ENCODE data around the gene FSIP1. TPM values are rescaled to one million over a fixed set of nuclear protein-coding genes. Genes with fewer than 3 reads are reported as not detected.

The FSIP1 gene
- total and polyA plus RNA-seq, 9 of the 15 experiments (the other 6 are each of a cell fraction or from before 2014, with no cell fraction given), result 0.07 to 0.51 (median 0.29) TPM

DNA sequence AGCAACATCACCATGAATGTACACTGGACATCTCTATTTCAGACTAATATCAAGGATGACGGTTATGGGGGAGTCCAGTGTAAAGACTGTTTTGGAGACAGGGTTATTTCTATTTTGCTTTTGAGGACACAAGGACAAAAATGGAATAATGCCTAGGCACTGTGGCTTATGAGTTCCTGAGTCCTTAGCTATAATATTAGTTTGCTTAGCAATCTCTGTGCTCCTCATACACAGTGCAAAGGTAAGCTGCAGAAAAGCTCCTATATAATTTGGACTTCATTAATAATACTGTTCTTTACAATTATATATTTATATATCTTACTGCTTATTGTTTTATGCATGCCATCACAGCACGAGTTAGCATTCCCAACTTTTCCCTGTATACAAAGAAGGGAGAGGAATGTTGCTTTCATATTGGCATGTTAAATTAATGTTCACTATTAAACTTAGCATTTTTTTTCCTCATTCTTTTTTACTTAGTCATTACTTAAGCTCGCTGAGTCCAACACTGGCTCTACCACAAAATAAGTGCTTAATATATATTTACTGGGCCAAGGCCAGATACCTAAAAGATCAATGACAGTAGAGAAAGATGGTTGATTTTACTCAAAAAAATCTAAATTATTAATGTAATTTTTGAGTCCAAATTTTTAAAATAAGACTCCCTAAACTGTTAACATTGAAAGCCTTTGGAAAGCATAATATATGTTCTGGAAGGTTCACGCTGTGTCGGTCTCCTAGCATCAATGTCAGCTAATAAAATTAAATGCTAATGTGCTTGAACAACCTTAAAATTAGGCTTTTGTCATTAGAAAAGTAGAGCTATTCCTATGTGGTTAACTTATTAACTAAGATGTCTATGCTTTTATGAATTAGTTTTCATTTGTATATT is 187.9 kb downstream of the FSIP1 start:
- intact Hi-C loops (cut with micrococcal nuclease) (no loop called here), in situ Hi-C loops (cut with MboI) (loop anchor here (25.0 kb wide), 1 partner anchor 782 kb away; no protein-coding TSS in a partner anchor)
- no peaks in the 10 kb centered on the region for H3K79me2 ChIP-seq (ENCODE audit: control insufficient read depth, insufficient read depth, low read length)
- ATAC-seq (no peak), DNase-seq (ENCODE audit: extremely low read depth in 1 of 4, low spot score in 3 of 4) (no peak), FAIRE-seq (no peak)
- H3K4me2 ChIP-seq (ENCODE audit: insufficient read depth, low read length), result no peak overlapping the region
- POLR2A ChIA-PET, result interaction anchor here (0.6 kb wide), 2 partner anchors 165 to 438 kb away, joined by 3 to 4 read pairs; no protein-coding TSS in a partner anchor
- WGBS (ENCODE audit: insufficient coverage, low coverage, missing lambda C conversion rate), result 1% methylated on average over 5 of the region's 5 CpGs
- no peaks in the 10 kb centered on the region for H3K4me1 ChIP-seq (replicated peaks in 1 of 2; ENCODE audit: control insufficient read depth in 2 of 2, insufficient read depth in 2 of 2, low read length in 2 of 2)
- H4K20me1 ChIP-seq (replicated peaks; ENCODE audit: control insufficient read depth, insufficient read depth, low read length), result no peaks in the 10 kb centered on the region
- BruUV-seq (replicated peaks), result no TSS peak
- H3K27ac ChIP-seq (ENCODE audit: extremely low read depth, low read depth, low read length), result no peak overlapping the region
- CTCF ChIA-PET (ENCODE audit: low intra/inter-chr PET ratio), result no interaction called here
- no peak overlapping the region for H3K4me3 ChIP-seq
- no peaks in the 10 kb centered on the region for H3K36me3 ChIP-seq (ENCODE audit: control insufficient read depth, insufficient read depth, low read length)
- H3K9ac ChIP-seq (ENCODE audit: insufficient read depth in 1 of 2, low read depth in 2 of 2, low read length in 2 of 2), result no peak overlapping the region
- no peaks in the 10 kb centered on the region for H3K9me3 ChIP-seq (replicated peaks; ENCODE audit: control insufficient read depth, insufficient read depth, low read depth, low read length)
- H3K9me1 ChIP-seq (ENCODE audit: control insufficient read depth, insufficient read depth, low read length), result no peaks in the 10 kb centered on the region
- H2AFZ ChIP-seq (ENCODE audit: low read depth, low read length), result no peak overlapping the region
- H3K27me3 ChIP-seq (ENCODE audit: control insufficient read depth in 2 of 2, insufficient read depth in 2 of 2, low read length in 2 of 2), result peaks cover 21 to 28% of the 10 kb centered on the region in 2 experiments
- TF ChIP-seq ZFP1 (CRISPR knock-in tag; IDR thresholded peaks at IDR 0.05) (no peak), YY1 (IDR thresholded peaks at IDR 0.05; ENCODE audit: borderline replicate concordance in 1 of 3, control insufficient read depth in 1 of 3, extremely low read depth in 1 of 3, insufficient read depth in 3 of 3, insufficient read length in 1 of 3, insufficient replicate concordance in 2 of 3, low read depth in 1 of 3, low read length in 2 of 3) (no peak), POLR2B (IDR thresholded peaks at IDR 0.05; ENCODE audit: low read depth, partially characterized antibody) (no peak)
- TF ChIP-seq, protein P1, sequence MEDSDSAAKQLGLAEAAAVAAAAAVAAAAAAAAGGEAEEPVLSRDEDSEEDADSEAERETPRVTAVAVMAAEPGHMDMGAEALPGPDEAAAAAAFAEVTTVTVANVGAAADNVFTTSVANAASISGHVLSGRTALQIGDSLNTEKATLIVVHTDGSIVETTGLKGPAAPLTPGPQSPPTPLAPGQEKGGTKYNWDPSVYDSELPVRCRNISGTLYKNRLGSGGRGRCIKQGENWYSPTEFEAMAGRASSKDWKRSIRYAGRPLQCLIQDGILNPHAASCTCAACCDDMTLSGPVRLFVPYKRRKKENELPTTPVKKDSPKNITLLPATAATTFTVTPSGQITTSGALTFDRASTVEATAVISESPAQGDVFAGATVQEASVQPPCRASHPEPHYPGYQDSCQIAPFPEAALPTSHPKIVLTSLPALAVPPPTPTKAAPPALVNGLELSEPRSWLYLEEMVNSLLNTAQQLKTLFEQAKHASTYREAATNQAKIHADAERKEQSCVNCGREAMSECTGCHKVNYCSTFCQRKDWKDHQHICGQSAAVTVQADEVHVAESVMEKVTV (CRISPR knock-in tag; IDR thresholded peaks at IDR 0.05), result no peak
- TF ChIP-seq, protein P2, sequence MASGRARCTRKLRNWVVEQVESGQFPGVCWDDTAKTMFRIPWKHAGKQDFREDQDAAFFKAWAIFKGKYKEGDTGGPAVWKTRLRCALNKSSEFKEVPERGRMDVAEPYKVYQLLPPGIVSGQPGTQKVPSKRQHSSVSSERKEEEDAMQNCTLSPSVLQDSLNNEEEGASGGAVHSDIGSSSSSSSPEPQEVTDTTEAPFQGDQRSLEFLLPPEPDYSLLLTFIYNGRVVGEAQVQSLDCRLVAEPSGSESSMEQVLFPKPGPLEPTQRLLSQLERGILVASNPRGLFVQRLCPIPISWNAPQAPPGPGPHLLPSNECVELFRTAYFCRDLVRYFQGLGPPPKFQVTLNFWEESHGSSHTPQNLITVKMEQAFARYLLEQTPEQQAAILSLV (tag; IDR thresholded peaks at IDR 0.05), result no peak
- TF ChIP-seq, protein P3, sequence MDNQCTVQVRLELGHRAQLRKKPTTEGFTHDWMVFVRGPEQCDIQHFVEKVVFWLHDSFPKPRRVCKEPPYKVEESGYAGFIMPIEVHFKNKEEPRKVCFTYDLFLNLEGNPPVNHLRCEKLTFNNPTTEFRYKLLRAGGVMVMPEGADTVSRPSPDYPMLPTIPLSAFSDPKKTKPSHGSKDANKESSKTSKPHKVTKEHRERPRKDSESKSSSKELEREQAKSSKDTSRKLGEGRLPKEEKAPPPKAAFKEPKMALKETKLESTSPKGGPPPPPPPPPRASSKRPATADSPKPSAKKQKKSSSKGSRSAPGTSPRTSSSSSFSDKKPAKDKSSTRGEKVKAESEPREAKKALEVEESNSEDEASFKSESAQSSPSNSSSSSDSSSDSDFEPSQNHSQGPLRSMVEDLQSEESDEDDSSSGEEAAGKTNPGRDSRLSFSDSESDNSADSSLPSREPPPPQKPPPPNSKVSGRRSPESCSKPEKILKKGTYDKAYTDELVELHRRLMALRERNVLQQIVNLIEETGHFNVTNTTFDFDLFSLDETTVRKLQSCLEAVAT (IDR thresholded peaks at IDR 0.05), result no peak
- TF ChIP-seq, protein P4, sequence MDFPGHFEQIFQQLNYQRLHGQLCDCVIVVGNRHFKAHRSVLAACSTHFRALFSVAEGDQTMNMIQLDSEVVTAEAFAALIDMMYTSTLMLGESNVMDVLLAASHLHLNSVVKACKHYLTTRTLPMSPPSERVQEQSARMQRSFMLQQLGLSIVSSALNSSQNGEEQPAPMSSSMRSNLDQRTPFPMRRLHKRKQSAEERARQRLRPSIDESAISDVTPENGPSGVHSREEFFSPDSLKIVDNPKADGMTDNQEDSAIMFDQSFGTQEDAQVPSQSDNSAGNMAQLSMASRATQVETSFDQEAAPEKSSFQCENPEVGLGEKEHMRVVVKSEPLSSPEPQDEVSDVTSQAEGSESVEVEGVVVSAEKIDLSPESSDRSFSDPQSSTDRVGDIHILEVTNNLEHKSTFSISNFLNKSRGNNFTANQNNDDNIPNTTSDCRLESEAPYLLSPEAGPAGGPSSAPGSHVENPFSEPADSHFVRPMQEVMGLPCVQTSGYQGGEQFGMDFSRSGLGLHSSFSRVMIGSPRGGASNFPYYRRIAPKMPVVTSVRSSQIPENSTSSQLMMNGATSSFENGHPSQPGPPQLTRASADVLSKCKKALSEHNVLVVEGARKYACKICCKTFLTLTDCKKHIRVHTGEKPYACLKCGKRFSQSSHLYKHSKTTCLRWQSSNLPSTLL (IDR thresholded peaks at IDR 0.05), result no peak
- TF ChIP-seq, protein P5, sequence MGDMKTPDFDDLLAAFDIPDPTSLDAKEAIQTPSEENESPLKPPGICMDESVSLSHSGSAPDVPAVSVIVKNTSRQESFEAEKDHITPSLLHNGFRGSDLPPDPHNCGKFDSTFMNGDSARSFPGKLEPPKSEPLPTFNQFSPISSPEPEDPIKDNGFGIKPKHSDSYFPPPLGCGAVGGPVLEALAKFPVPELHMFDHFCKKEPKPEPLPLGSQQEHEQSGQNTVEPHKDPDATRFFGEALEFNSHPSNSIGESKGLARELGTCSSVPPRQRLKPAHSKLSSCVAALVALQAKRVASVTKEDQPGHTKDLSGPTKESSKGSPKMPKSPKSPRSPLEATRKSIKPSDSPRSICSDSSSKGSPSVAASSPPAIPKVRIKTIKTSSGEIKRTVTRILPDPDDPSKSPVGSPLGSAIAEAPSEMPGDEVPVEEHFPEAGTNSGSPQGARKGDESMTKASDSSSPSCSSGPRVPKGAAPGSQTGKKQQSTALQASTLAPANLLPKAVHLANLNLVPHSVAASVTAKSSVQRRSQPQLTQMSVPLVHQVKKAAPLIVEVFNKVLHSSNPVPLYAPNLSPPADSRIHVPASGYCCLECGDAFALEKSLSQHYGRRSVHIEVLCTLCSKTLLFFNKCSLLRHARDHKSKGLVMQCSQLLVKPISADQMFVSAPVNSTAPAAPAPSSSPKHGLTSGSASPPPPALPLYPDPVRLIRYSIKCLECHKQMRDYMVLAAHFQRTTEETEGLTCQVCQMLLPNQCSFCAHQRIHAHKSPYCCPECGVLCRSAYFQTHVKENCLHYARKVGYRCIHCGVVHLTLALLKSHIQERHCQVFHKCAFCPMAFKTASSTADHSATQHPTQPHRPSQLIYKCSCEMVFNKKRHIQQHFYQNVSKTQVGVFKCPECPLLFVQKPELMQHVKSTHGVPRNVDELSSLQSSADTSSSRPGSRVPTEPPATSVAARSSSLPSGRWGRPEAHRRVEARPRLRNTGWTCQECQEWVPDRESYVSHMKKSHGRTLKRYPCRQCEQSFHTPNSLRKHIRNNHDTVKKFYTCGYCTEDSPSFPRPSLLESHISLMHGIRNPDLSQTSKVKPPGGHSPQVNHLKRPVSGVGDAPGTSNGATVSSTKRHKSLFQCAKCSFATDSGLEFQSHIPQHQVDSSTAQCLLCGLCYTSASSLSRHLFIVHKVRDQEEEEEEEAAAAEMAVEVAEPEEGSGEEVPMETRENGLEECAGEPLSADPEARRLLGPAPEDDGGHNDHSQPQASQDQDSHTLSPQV (IDR thresholded peaks at IDR 0.05), result no peak

Data from K562 (cell line).